IMR-90 (cell line): ENCODE measurements around the gene TAF3. TPM values are rescaled to one million over a fixed set of nuclear protein-coding genes. Genes with fewer than 3 reads are reported as not detected.

Experiments used
- ATAC-seq: fragments of 200-7000 bp; cut with Tn5 transposase; 2 replicates; pipeline ENCODE4 v1.9.1; 2020; ENCODE audit warnings: low read depth, mild to moderate bottlenecking, moderate library complexity
- BruUV-seq: library from RNA; stranded (reverse); fragments of 400-500 nt; replicated peaks from 2 replicates; lab custom pipeline; 2021; lab: Mats Ljungman, UMichigan
- CTCF ChIA-PET: fragments of 300-600 bp; formaldehyde crosslinking; extraction: SDS; loops from one replicate; lab custom pipeline; 2021; ENCODE audit warnings: antibody characterized with exemption; lab: Yijun Ruan, JAX
- POLR2A ChIA-PET: fragments of 300-600 bp; sonication (Branson Sonifier 250); formaldehyde crosslinking; loops from one replicate; lab custom pipeline; 2022; ENCODE audit warnings: antibody characterized with exemption; ENCODE audit not compliant: unreplicated experiment; lab: Charles Lee
- DNase-seq: peaks from one replicate; pipeline ENCODE4 v3.0.0; 2013
- H2AFZ ChIP-seq: replicated peaks from 2 replicates; pipeline ENCODE3; 2013; ENCODE audit warnings: low read length, mild to moderate bottlenecking; ENCODE audit not compliant: poor library complexity
- H2AK5ac ChIP-seq: 2 replicates; pipeline ENCODE4 v1.6.1; 2013; ENCODE audit warnings: low read depth, low read length, inconsistent platforms
- H2AK9ac ChIP-seq: replicated peaks from 2 replicates; pipeline ENCODE3; 2013; ENCODE audit warnings: mild to moderate bottlenecking, low read depth, low read length, moderate library complexity; ENCODE audit not compliant: poor library complexity
- H2BK120ac ChIP-seq: 2 replicates; pipeline ENCODE4 v1.6.1; 2013; ENCODE audit warnings: low read depth, low read length, inconsistent platforms
- H2BK15ac ChIP-seq: 3 replicates; pipeline ENCODE4 v1.6.1; 2013; ENCODE audit warnings: low read depth, low read length, inconsistent platforms
- H2BK20ac ChIP-seq: 2 replicates; pipeline ENCODE4 v1.6.1; 2013; ENCODE audit warnings: low read depth, mild to moderate bottlenecking, inconsistent platforms, low read length, moderate library complexity
- H2BK5ac ChIP-seq: 2 replicates; pipeline ENCODE4 v1.6.1; 2013; ENCODE audit warnings: mild to moderate bottlenecking, low read depth, low read length, inconsistent platforms; ENCODE audit not compliant: poor library complexity, severe bottlenecking
- H3K14ac ChIP-seq: replicated peaks from 2 replicates; pipeline ENCODE4 v1.6.1; 2013; ENCODE audit warnings: low read depth, low read length, inconsistent platforms
- H3K18ac ChIP-seq: 2 replicates; pipeline ENCODE4 v1.6.1; 2013; ENCODE audit warnings: low read depth, low read length, control low read depth
- H3K23ac ChIP-seq: 2 replicates; pipeline ENCODE4 v1.6.1; 2013; ENCODE audit warnings: low read depth, low read length, inconsistent platforms
- H3K27ac ChIP-seq: 2 replicates; pipeline ENCODE4 v1.5.1; 2013; ENCODE audit warnings: mild to moderate bottlenecking, control low read depth, low read length; ENCODE audit not compliant: insufficient read depth
- H3K27me3 ChIP-seq: 2 replicates; pipeline ENCODE4 v1.6.1; 2013; ENCODE audit warnings: low read length; ENCODE audit not compliant: control insufficient read depth, insufficient read depth
- H3K36me3 ChIP-seq: 2 replicates; pipeline ENCODE4 v1.6.1; 2013; ENCODE audit warnings: low read length, mixed read lengths; ENCODE audit not compliant: control insufficient read depth, insufficient read depth
- H3K4ac ChIP-seq: 2 replicates; pipeline ENCODE4 v1.6.1; 2013; ENCODE audit warnings: low read depth, low read length, inconsistent platforms
- H3K4me1 ChIP-seq: 2 replicates; pipeline ENCODE4 v1.6.1; 2013; ENCODE audit warnings: low read length, mixed read lengths; ENCODE audit not compliant: control insufficient read depth, insufficient read depth
- H3K4me2 ChIP-seq: 2 replicates; pipeline ENCODE4 v1.6.1; 2013; ENCODE audit warnings: low read depth, mild to moderate bottlenecking, control low read depth, low read length, moderate library complexity
- H3K4me3 ChIP-seq: 2 replicates; pipeline ENCODE4 v1.5.1; 2013; ENCODE audit warnings: low read depth, mild to moderate bottlenecking, control low read depth, low read length, moderate library complexity; ENCODE audit not compliant: insufficient read depth
- H3K56ac ChIP-seq: 2 replicates; pipeline ENCODE4 v1.6.1; 2013; ENCODE audit warnings: low read length, inconsistent platforms; ENCODE audit not compliant: insufficient read depth; ENCODE audit errors: extremely low read depth
- H3K79me1 ChIP-seq, 2 experiments: 2 replicates each; pipeline ENCODE4 v1.6.1; 2013; ENCODE audit warnings: low read length in 2 of 2, inconsistent platforms in 1 of 2, low read depth in 1 of 2
- H3K9ac ChIP-seq: 2 replicates; pipeline ENCODE4 v1.6.1; 2013; ENCODE audit warnings: low read depth, low read length, control low read depth
- H3K9me1 ChIP-seq: 2 replicates; pipeline ENCODE4 v1.6.1; 2013; ENCODE audit warnings: low read length, inconsistent platforms; ENCODE audit not compliant: insufficient read depth
- H3K9me3 ChIP-seq: 2 replicates; pipeline ENCODE4 v1.6.1; 2013; ENCODE audit warnings: low read length; ENCODE audit not compliant: control insufficient read depth, insufficient read depth
- H4K20me1 ChIP-seq: 2 replicates; pipeline ENCODE4 v1.6.1; 2013; ENCODE audit warnings: low read length, inconsistent platforms; ENCODE audit not compliant: insufficient read depth
- H4K5ac ChIP-seq: 2 replicates; pipeline ENCODE4 v1.6.1; 2013; ENCODE audit warnings: mild to moderate bottlenecking, low read depth, low read length, control low read depth
- H4K8ac ChIP-seq, 2 experiments: 2 replicates each; pipeline ENCODE4 v1.6.1; 2013; ENCODE audit warnings: low read depth in 2 of 2, low read length in 2 of 2, control low read depth in 1 of 2, inconsistent platforms in 1 of 2
- H4K91ac ChIP-seq: 2 replicates; pipeline ENCODE4 v1.6.1; 2013; ENCODE audit warnings: low read depth, low read length, inconsistent platforms; ENCODE audit not compliant: insufficient read depth
- BHLHE40 ChIP-seq: fragments of 150-350 bp; IDR thresholded peaks from 2 replicates; pipeline ENCODE4 v1.6.1; 2016; ENCODE audit warnings: mild to moderate bottlenecking, low read depth, low read length
- CEBPB ChIP-seq: IDR thresholded peaks from 2 replicates; pipeline ENCODE4 v1.6.1; 2012; ENCODE audit warnings: low read depth, low read length, improper control_type of control experiment
- CHD1 ChIP-seq: IDR thresholded peaks from 2 replicates; pipeline ENCODE4 v1.6.1; 2012; ENCODE audit warnings: low read depth, low read length, improper control_type of control experiment
- ELK1 ChIP-seq: fragments of 150-350 bp; IDR thresholded peaks from 2 replicates; pipeline ENCODE4 v1.6.1; 2016; ENCODE audit warnings: low read depth, mild to moderate bottlenecking, low read length, moderate library complexity, borderline replicate concordance
- MAFK ChIP-seq: IDR thresholded peaks from 2 replicates; pipeline ENCODE4 v1.6.1; 2012; ENCODE audit warnings: low read depth, low read length, improper control_type of control experiment
- MAZ ChIP-seq: IDR thresholded peaks from 2 replicates; pipeline ENCODE4 v1.6.1; 2012; ENCODE audit warnings: low read depth, mild to moderate bottlenecking, low read length, improper control_type of control experiment, moderate library complexity, borderline replicate concordance
- MXI1 ChIP-seq: IDR thresholded peaks from 2 replicates; pipeline ENCODE4 v1.6.1; 2012; ENCODE audit warnings: low read depth, mild to moderate bottlenecking, low read length, moderate library complexity, borderline replicate concordance
- POLR2A ChIP-seq: IDR thresholded peaks from 2 replicates; pipeline ENCODE4 v1.6.1; 2012; ENCODE audit warnings: mild to moderate bottlenecking, low read depth, low read length
- SMC3 ChIP-seq: fragments of 150-350 bp; IDR thresholded peaks from 2 replicates; pipeline ENCODE4 v1.6.1; 2016; ENCODE audit warnings: low read depth, mild to moderate bottlenecking, antibody characterized with exemption, low read length, moderate library complexity
- WGBS, 2 experiments: methylation state at CpG; one replicate each; pipeline versions ENCODE4 v1.1.5 to v1.1.7; 2013; ENCODE audit warnings: missing lambda C conversion rate in 2 of 2; ENCODE audit not compliant: insufficient read length in 1 of 2; ENCODE audit errors: extremely low coverage in 2 of 2; 5-methylcytosine and 5-hydroxymethylcytosine counted together
- dilution Hi-C: fragments of 300-500 bp; cut with HindIII; formaldehyde crosslinking; loops from one replicate; pipeline ENCODE4 v1.14.3; 2018; ENCODE audit warnings: low sequenced_read_pairs; ENCODE audit not compliant: unreplicated experiment
- in situ Hi-C: fragments of 300-500 bp; cut with MboI; formaldehyde crosslinking; loops from 3 replicates; pipeline ENCODE4 v1.14.3; 2019; ENCODE audit warnings: low sequenced_read_pairs, inconsistent platforms, mixed read lengths
- intact Hi-C: fragments of 100-400 bp; cut with micrococcal nuclease; formaldehyde crosslinking; loops from 2 replicates; pipeline ENCODE4 v1.10.0; 2022
- polyA plus RNA-seq, 3 experiments: library from polyadenylated mRNA; depleted of rRNA; stranded (reverse); fragments of >200 nt; gene quantifications; 2 replicates each; pipeline ENCODE4 v1.2.3, GENCODE V29; 2012; ENCODE audit warnings: low replicate concordance in 1 of 3
- total RNA-seq: library from RNA; depleted of rRNA; stranded (reverse); fragments of >200 nt; gene quantifications from 2 replicates; pipeline ENCODE4 v1.2.3, GENCODE V29; 2012

The TAF3 gene
- total and polyA plus RNA-seq, 2 of the 4 experiments (the other 2 are of a cell fraction): 1.4 to 2.3 TPM

- 83% methylated on average over 1 of the region's 2 CpGs; no CpG with 5 or more reads in 1 of the 2 experiments for WGBS, 2 experiments
- H2BK15ac ChIP-seq: no peak overlapping the region
- H3K9me1 ChIP-seq: no peaks in the 10 kb centered on the region
- no peak overlapping the region for H2BK5ac ChIP-seq
- no peak overlapping the region for H3K4me3 ChIP-seq
- no peak overlapping the region for H3K23ac ChIP-seq
- no peak overlapping the region for H3K9ac ChIP-seq
- H3K4ac ChIP-seq: no peak overlapping the region
- ChIA-PET CTCF (no interaction called here), POLR2A (no interaction called here)
- H3K36me3 ChIP-seq: peaks cover 5% of the 10 kb centered on the region; the same call in 1 of the 2 replicates
- H2AK9ac ChIP-seq: no peak overlapping the region
- no TSS peak for BruUV-seq
- H3K27ac ChIP-seq: no peak overlapping the region
- dilution Hi-C loops (no loop called here), in situ Hi-C loops (no loop called here), intact Hi-C loops (no loop called here)
- no peak overlapping the region for H2AK5ac ChIP-seq
- no peaks in the 10 kb centered on the region for H4K20me1 ChIP-seq
- H3K9me3 ChIP-seq: no peaks in the 10 kb centered on the region
- DNase-seq (no peak), ATAC-seq (no peak)
- H3K56ac ChIP-seq: no peak overlapping the region
- H4K5ac ChIP-seq: no peak overlapping the region
- H3K18ac ChIP-seq: no peak overlapping the region
- H3K27me3 ChIP-seq: no peaks in the 10 kb centered on the region
- H3K4me2 ChIP-seq: no peak overlapping the region
- no peak overlapping the region for H3K14ac ChIP-seq
- H3K79me1 ChIP-seq: no peaks in the 10 kb centered on the region; a peak in 1 of 4 replicates
- no peak for TF ChIP-seq MXI1
- TF ChIP-seq POLR2A: no peak
- TF ChIP-seq BHLHE40: no peak
- TF ChIP-seq MAFK: no peak
- no peak for TF ChIP-seq ELK1
- TF ChIP-seq SMC3: no peak
- no peak for TF ChIP-seq CEBPB
- no peak for TF ChIP-seq CHD1
- TF ChIP-seq MAZ: no peak
- H2BK120ac ChIP-seq: no peak overlapping the region
- H4K8ac ChIP-seq: no peak overlapping the region
- no peaks in the 10 kb centered on the region for H3K4me1 ChIP-seq
- no peak overlapping the region for H2BK20ac ChIP-seq
- no peak overlapping the region for H4K91ac ChIP-seq
- no peak overlapping the region for H2AFZ ChIP-seq
These were observed 147.2 kb downstream of the TAF3 start for GRCh38 chr10:7965457-7965856.
